ENCODE measurements around the gene INO80B. TPM values are rescaled to one million over a fixed set of nuclear protein-coding genes. Genes with fewer than 3 reads are reported as not detected.
A peak's percentile ranks its signal among the peaks of the same experiment; 100 is the strongest.

INO80B gene
- total and polyA plus RNA-seq, 2 of the 8 experiments (the other 6 are each of a cell fraction or from before 2014, with no cell fraction given) = 3.9 to 18.5 TPM

DNA sequence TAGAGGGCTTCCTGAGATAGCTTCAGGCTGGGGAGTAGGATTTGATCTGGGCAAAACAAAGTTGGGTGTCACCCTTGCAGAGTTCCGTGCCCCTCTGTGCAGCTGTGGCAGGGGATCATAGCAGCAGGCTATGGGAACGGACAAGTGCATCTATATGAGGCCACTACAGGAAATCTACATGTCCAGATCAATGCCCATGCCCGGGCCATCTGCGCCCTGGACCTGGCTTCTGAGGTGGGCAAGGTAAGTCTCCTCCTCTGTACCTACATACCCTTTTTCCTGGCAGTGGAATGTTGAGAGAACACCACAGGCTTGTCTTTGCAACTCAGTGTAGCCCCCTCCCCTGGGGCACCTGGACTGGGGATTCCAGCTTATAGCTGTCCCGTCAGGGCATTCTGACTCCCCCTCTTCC, 29.9 kb upstream of the INO80B start:
- no peak overlapping the region for H3K14ac ChIP-seq (ENCODE audit: insufficient read length)
- H2BK15ac ChIP-seq (ENCODE audit: low read length) = no peak overlapping the region
- no peak overlapping the region for H2AK5ac ChIP-seq (ENCODE audit: low read depth, low read length)
- peaks cover 0 to 5% (median 3%) of the 10 kb centered on the region in 4 experiments; a peak in 3 of 7 replicates for H3K4me1 ChIP-seq (replicated peaks in 1 of 4; ENCODE audit: control insufficient read depth in 3 of 4, insufficient read depth in 4 of 4, low read length in 3 of 4)
- no peak overlapping the region for H3K23ac ChIP-seq (ENCODE audit: insufficient read length)
- peaks cover 1 to 18% of the 10 kb centered on the region in 2 experiments for H4K20me1 ChIP-seq (replicated peaks in 1 of 2; ENCODE audit: control insufficient read depth in 1 of 2, insufficient read depth in 2 of 2, low read length in 2 of 2)
- no peak for DNase-seq (ENCODE audit: low read depth in 1 of 2, low spot score in 2 of 2)
- no peak overlapping the region for H2BK5ac ChIP-seq (ENCODE audit: low read depth, low read length)
- H3K18ac ChIP-seq (ENCODE audit: extremely low read depth, low read length) = no peak overlapping the region
- H3K9me3 ChIP-seq (ENCODE audit: insufficient read depth in 2 of 2, low read depth in 1 of 2, low read length in 1 of 2) = no peaks in the 10 kb centered on the region
- H3K4ac ChIP-seq (replicated peaks; ENCODE audit: insufficient read length, low read depth, low read length) = no peak overlapping the region
- 0 out of 7 replicates have a peak, but pooled peaks cover 0 to 2% (median 0%) of the 10 kb centered on the region in 4 experiments for H3K27me3 ChIP-seq (replicated peaks in 1 of 4; ENCODE audit: control insufficient read depth in 3 of 4, extremely low read depth in 1 of 4, insufficient read depth in 3 of 4, low read length in 3 of 4)
- H3K4me3 ChIP-seq (ENCODE audit: extremely low read depth in 1 of 4, insufficient read depth in 2 of 4, low read depth in 3 of 4, low read length in 4 of 4) = no peak overlapping the region
- H3K56ac ChIP-seq (replicated peaks; ENCODE audit: insufficient read length, low read depth, low read length) = no peak overlapping the region
- no peak for FAIRE-seq
- H3K27ac ChIP-seq (ENCODE audit: low read depth, low read length) = no peak overlapping the region
- H3K23me2 ChIP-seq (ENCODE audit: low read depth, low read length) = peaks cover 10% of the 10 kb centered on the region
- H3K4me2 ChIP-seq (ENCODE audit: insufficient read depth in 1 of 2, low read depth in 2 of 2, low read length in 2 of 2) = no peak overlapping the region
- H4K8ac ChIP-seq (ENCODE audit: extremely low read depth, insufficient read depth, low read length) = no peak overlapping the region
- no peak overlapping the region for H4K91ac ChIP-seq (replicated peaks; ENCODE audit: insufficient read length, low read length)
- no peak overlapping the region for H2BK20ac ChIP-seq (ENCODE audit: low read length)
- no peak overlapping the region for H3K9ac ChIP-seq (replicated peaks in 1 of 4; ENCODE audit: extremely low read depth in 1 of 4, low read depth in 3 of 4, low read length in 3 of 4)
- H3K79me2 ChIP-seq (ENCODE audit: control insufficient read depth in 1 of 2, insufficient read depth in 2 of 2, low read length in 2 of 2) = no peaks in the 10 kb centered on the region
- CTCF ChIA-PET (ENCODE audit: partially characterized antibody) = interaction anchor here (0.6 to 0.9 kb wide), 2 partner anchors 14 to 47 kb away, joined by 3 read pairs; partner anchors contain the start of gene MRPL53
- peaks cover 4% of the 10 kb centered on the region; the same call in 1 of the 2 replicates for H3K79me1 ChIP-seq (ENCODE audit: low read depth, low read length)
- no peak overlapping the region for H4K5ac ChIP-seq (ENCODE audit: insufficient read length, low read depth, low read length)
- no peak overlapping the region for H2BK120ac ChIP-seq (replicated peaks; ENCODE audit: low read depth, low read length)
- H2BK12ac ChIP-seq (ENCODE audit: low read depth, low read length) = no peak overlapping the region
- H2AFZ ChIP-seq (ENCODE audit: low read length) = no peak overlapping the region
- peaks cover 12 to 56% (median 39%) of the 10 kb centered on the region in 4 experiments; a peak in 7 of 8 replicates for H3K36me3 ChIP-seq (ENCODE audit: control insufficient read depth in 2 of 4, insufficient read depth in 4 of 4, low read length in 3 of 4)
- TF ChIP-seq POLR2AphosphoS5 (IDR thresholded peaks at IDR 0.05; ENCODE audit: low read depth, low read length) (peak; percentile 31; the same call in 1 of the 2 replicates), POLR2A (IDR thresholded peaks at IDR 0.05; ENCODE audit: control extremely low read depth in 1 of 2, low read depth in 2 of 2, low read length in 2 of 2) (peak in 1 of 2 experiments; percentile 24; a peak in 1 of 3 replicates), CBX5 (IDR thresholded peaks at IDR 0.05; ENCODE audit: low read depth, low read length) (no peak)
- POLR2A ChIA-PET (ENCODE audit: partially characterized antibody) = interaction anchor here (0.6 to 5.5 kb wide), 12 partner anchors 7 to 78 kb away, joined by 3 to 42 read pairs (median 5); partner anchors contain the start of genes CCDC142, MRPL53, TTC31 and WBP1
- WGBS, 2 experiments (ENCODE audit: extremely low coverage in 1 of 2, insufficient coverage in 1 of 2, insufficient read length in 1 of 2, insufficient replicate concordance in 2 of 2, low coverage in 1 of 2, low lambda C conversion rate in 2 of 2, missing lambda C conversion rate in 1 of 2) = 87% methylated on average over 5 of the region's 5 CpGs; no CpG with 5 or more reads in 1 of the 2 experiments
